Effector memory CD4-positive, alpha-beta T cell (primary cell): ENCODE data around the gene POTEE.
"Not testable (repeated sequence)": the region's sequence is repeated elsewhere in the genome, so short reads cannot be mapped to it uniquely, and the experiment has no call there.

Source experiments
- DNase-seq, 3 donors: peaks; one replicate each; pipeline ENCODE4 v3.0.0-alpha.2; 2020
- H3K27ac ChIP-seq: 2 replicates; pipeline ENCODE4 v1.7.0; 2013; ENCODE audit warnings: mild to moderate bottlenecking, low read length, moderate library complexity; ENCODE audit not compliant: insufficient read depth, poor library complexity, severe bottlenecking
- H3K27me3 ChIP-seq: replicated peaks from 2 replicates; pipeline ENCODE4 v1.7.0; 2013; ENCODE audit warnings: mild to moderate bottlenecking, low read length; ENCODE audit not compliant: insufficient read depth, control insufficient read depth, poor library complexity, severe bottlenecking
- H3K36me3 ChIP-seq: 2 replicates; pipeline ENCODE4 v1.7.0; 2013; ENCODE audit warnings: mild to moderate bottlenecking, low read length, moderate library complexity; ENCODE audit not compliant: control insufficient read depth, insufficient read depth
- H3K4me1 ChIP-seq: 2 replicates; pipeline ENCODE4 v1.7.0; 2013; ENCODE audit warnings: low read length, mild to moderate bottlenecking; ENCODE audit not compliant: control insufficient read depth, insufficient read depth, poor library complexity, severe bottlenecking
- H3K4me3 ChIP-seq: 2 replicates; pipeline ENCODE4 v1.7.0; 2013; ENCODE audit warnings: low read length, low read depth, mild to moderate bottlenecking; ENCODE audit not compliant: insufficient read depth, poor library complexity, severe bottlenecking
- H3K9me3 ChIP-seq: 2 replicates; pipeline ENCODE4 v1.7.0; 2013; ENCODE audit warnings: mild to moderate bottlenecking, low read length, moderate library complexity; ENCODE audit not compliant: control insufficient read depth

POTEE gene

DNA sequence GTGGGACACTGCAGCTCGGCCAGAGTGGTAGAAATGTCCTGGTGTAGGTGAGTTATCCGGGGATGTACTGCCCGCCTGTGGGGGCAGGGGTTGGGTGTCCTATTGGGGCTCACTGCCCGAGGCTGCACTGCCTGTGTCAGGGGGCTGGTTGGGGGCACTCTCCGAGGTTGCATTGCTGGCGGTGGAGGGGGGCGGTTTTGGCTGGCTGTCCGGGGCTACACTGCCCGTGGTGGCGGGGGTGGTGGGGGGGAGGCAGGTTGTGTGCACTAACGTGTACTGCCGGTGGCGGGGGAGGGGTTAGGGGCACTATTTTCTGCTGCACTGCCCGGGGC lies 403 bp downstream of the POTEE start:
- H3K36me3 ChIP-seq, H3K9me3 ChIP-seq, H3K27me3 ChIP-seq, DNase-seq, H3K4me3 ChIP-seq, H3K27ac ChIP-seq, H3K4me1 ChIP-seq: not testable (repeated sequence)

DNA sequence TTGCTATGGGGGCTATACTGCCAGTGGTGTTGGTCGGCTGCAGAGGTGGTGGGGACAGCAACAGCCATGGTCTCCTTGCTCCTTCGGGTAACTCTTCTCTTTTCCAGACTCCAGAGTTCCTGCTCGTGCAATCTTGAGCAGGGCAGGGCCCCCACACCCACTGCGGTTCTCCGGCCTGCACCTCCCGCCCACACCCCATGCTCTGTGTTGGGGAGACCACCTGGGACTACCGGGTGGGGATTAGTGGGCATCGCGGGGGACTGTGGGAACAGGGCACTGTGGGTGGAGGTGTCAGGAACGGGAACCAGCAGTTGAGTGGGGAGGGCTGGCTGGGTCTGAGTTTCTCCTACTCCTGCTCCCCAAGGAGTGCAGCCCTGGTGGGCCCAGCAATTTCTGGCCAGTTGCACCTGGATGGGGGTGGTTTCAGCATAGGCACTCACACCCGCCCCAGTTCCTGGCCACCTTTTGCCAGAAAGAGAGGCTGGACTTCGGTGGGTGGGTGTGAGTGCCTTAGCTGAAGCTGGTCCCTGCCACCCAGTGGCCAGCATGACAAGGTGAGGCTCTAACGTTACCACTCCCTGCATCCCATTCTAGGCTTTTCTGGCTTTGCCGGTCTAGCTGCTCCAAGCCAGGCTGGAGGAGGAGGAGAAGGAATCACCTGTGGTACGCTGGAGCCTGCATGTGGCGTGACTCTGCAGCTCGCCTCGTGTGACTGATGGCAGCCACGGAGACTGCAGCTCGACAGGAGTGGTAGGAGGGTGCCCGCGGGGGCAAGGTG lies 1.3 kb downstream of the POTEE start:
- not testable (repeated sequence) for DNase-seq

DNA sequence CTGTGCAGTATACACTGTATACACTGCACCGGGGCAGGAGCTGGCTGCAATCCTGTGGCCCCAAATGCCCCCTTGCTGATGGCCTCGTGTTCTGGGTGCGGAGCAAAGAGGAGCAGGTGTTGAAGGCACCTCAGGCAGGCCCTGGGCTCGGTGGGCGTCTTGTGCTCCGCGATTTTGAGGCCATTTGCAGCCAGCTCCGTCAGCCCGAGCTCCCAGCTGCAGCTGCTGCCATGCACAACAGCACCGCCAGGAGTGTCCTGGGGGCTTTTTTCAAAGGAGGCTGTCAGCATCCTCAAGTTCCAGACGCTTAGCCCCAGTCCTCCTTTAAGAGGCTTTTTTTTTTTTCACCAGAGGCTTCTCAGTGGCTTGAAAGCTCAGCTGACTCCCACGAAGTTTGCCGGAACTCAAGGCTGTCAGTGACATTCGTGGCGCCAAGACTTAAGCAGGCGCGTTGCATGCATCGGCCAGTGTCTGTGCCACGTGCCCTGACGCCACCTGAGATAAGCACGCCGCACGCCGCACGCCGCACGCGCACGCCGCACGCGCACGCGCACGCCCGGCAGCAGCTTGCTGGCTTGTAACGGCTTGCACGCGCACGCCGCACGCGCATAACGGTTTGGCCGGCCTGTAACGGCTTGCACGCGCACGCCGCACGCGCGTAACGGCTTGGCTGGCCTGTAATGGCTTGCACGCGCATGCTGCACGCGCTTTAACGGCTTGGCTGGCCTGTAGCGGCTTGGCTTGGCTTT lies 8.1 kb downstream of the POTEE start:
- DNase-seq, H3K4me1 ChIP-seq, H3K27me3 ChIP-seq, H3K4me3 ChIP-seq, H3K9me3 ChIP-seq, H3K27ac ChIP-seq, H3K36me3 ChIP-seq: not testable (repeated sequence)

More for the DNA sequence above, 1.3 kb downstream of the POTEE start:
- H3K9me3 ChIP-seq, H3K36me3 ChIP-seq, H3K27ac ChIP-seq, H3K27me3 ChIP-seq, H3K4me1 ChIP-seq, H3K4me3 ChIP-seq: not testable (repeated sequence)

DNA sequence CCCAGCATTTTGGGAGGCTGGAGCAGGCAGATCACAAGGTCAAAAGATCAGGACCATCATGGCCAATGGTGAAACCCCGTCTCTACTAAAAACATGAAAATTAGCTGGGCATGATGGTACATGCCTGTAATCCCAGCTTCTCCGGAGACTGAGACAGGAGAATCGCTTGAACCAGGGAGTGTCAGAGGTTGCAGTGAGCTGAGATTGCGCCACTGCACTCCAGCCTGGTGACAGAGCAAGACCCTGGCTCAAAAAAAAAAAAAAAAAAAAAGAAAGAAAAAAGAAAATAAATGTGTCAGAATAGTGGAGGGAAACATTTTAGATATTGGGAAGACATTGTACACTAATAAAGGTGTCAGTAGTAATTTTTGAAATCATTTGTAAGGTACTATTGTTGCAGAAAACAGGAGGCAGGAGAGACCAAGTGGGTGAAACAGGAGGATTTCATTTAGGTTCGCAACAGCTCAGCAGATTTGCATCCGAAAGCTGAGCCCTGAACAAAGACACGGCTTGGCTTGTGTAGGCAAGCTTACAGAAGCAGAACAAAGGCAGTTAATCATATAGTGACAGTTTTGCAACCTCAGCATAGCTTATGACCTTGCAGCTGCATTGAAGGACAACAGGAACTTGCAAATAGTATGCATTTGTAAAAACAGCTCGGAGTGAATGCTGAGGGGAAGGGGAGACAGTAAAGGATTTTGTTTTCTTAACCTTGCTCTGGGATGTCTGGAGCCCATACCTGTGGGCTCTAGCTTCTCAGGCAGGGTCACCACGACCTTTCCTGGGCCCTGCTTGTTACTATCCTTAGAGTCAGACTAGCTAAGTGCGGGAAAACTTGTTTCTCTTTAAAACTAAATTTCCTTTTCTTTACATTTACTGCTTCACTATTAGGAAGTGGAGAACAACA lies 26.5 kb downstream of the POTEE start:
- H3K4me1 ChIP-seq, H3K9me3 ChIP-seq, H3K27ac ChIP-seq, H3K4me3 ChIP-seq, DNase-seq, H3K27me3 ChIP-seq, H3K36me3 ChIP-seq: not testable (repeated sequence)
